ENCODE measurements around the gene STAG3.

GRCh38 chr7:100153708-100154535, 23.8 kb upstream of the STAG3 start:
- TF ChIP-seq CTCF (IDR thresholded peaks at IDR 0.05), result no peak
- no peak for TF ChIP-seq POLR2A (IDR thresholded peaks at IDR 0.05)
- TF ChIP-seq POLR2AphosphoS5 (IDR thresholded peaks at IDR 0.05; ENCODE audit: insufficient read depth in 1 of 2, low read depth in 1 of 2), result no peak
